HG03135 (cell line): ENCODE data around the gene ALDH1B1.
"Not testable (repeated sequence)": the region's sequence is repeated elsewhere in the genome, so short reads cannot be mapped to it uniquely, and the experiment has no call there.

Experiments used
- ATAC-seq: cut with Tn5 transposase; IDR thresholded peaks from one replicate; pipeline ENCODE4 v1.9.1; 2021; ENCODE audit warnings: mild to moderate bottlenecking, moderate library complexity; ENCODE audit not compliant: unreplicated experiment

ALDH1B1 gene

DNA sequence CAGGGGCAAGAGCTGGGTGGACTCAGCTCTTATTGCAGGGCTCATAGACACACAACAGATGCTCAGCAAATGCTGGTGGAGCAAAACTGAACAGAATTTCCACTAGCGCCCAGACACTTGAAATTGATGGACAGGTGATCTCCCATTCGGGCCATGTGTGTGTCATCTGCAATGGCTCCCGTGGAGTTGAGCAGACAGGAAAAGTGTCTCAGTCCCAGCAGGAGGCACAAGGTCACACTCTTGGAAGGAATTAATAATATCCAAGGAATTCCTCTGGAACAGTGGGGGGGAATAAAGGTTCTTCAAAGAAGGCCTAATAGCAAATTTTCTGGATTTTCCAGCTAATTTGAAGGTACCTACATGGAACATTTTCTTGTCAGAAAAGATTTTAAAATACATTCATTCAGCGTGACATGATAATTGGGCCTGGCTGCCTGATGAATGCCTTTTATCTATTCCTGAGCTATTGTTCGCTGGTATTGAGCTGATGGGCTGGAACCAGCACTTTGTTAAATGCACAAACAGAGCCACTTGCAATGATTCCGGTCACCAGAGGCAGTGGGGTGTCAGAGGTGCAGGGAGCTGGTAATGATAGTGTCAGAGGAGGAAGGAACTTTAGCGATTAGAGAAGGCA lies 31.5 kb upstream of the ALDH1B1 start:
- ATAC-seq, result no peak

DNA sequence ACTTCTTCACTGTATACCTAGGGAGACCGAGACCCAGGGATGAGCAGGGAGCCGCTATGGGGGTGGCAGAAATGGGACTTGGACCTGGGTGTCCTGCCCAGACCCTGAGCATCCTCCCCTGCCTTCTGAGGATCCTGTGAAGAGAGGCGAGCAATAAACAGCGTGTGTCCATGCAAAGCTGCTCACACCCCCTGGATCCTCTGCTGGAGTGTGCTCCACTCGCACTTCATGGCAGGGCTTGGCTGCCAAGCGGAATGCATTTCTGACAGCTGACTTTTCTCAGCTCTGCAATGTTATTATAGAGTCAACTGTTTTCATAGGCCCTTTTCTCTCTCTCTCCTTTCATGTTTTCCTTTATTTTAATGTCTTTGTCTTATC lies 31.0 kb upstream of the ALDH1B1 start:
- ATAC-seq, result no peak

GRCh38 chr9:38362852-38363588 lies 29.5 kb upstream of the ALDH1B1 start:
- ATAC-seq, result no peak

GRCh38 chr9:38363589-38363925 lies 28.9 kb upstream of the ALDH1B1 start:
- ATAC-seq, result no peak

GRCh38 chr9:38367898-38368297 lies 24.6 kb upstream of the ALDH1B1 start:
- no peak for ATAC-seq

DNA sequence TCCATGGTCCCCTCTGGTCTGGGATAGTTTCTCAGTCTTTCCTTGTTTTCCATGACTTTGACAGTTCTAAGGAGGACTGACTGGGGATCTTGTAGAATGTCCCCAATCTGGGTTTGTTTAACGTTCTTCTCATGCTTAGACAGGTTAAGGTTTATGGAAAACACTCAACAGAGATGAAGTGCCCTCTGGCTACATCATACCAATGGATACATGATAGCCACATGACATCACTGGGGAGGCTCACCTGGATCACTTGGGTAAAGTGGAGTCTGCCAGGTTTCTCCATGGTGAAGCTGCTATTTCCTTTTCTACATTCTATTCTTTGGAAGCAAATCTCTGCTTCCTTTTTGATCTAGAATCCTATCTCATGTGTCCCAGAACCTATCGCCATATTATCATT lies 23.8 kb upstream of the ALDH1B1 start:
- no peak for ATAC-seq

DNA sequence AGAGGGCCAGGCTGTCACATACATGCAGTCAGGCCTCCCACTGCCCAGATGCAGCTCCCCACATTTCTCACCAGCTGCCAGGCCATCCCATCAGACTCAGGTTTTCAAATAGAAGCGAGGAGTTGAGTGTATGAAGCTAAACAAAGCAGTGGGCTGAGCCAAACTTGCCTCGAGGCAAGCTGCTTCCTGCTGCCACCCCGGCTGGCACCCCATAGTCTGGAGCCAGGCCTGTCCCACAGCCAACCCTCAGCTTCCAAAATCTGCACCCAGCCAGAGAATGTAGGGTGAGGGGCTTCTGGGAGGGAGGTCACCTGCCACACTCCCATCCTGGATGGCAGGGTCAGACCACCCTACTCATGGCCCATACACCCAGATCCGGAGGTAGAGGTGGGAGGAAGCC lies 22.3 kb upstream of the ALDH1B1 start:
- no peak for ATAC-seq

- no peak for ATAC-seq
Measured at GRCh38 chr9:38371495-38371894, 21.0 kb upstream of the ALDH1B1 start.

- no peak for ATAC-seq
Measured at GRCh38 chr9:38372762-38373619, 19.5 kb upstream of the ALDH1B1 start.

DNA sequence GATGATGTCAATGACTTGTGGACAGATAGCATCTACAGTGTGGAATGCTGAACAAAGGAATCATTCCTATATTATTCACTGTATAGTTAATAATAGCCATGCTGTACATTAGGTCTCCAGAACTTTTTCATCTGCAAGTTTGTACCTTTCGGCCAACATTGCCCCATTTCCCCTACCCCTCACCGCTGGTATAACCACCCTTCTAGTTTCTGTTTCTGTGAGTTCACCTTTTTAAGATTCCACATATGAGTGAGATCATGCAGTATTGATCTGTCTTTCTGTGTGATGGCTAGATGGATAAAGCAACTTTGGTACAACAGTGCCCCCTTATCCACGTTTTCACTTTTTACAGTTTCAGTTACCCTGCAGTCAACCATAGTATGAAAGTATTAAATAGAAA lies 18.8 kb upstream of the ALDH1B1 start:
- ATAC-seq, result no peak

GRCh38 chr9:38374847-38375571 lies 17.5 kb upstream of the ALDH1B1 start:
- no peak for ATAC-seq

- no peak for ATAC-seq
Measured at GRCh38 chr9:38375572-38375963, 16.9 kb upstream of the ALDH1B1 start.

- no peak for ATAC-seq
Measured at GRCh38 chr9:38376021-38376670, 16.4 kb upstream of the ALDH1B1 start.

- not testable (repeated sequence) for ATAC-seq
Measured at GRCh38 chr9:38377336-38378083, 15.0 kb upstream of the ALDH1B1 start.

GRCh38 chr9:38380230-38380871 lies 12.2 kb upstream of the ALDH1B1 start:
- ATAC-seq, result no peak

DNA sequence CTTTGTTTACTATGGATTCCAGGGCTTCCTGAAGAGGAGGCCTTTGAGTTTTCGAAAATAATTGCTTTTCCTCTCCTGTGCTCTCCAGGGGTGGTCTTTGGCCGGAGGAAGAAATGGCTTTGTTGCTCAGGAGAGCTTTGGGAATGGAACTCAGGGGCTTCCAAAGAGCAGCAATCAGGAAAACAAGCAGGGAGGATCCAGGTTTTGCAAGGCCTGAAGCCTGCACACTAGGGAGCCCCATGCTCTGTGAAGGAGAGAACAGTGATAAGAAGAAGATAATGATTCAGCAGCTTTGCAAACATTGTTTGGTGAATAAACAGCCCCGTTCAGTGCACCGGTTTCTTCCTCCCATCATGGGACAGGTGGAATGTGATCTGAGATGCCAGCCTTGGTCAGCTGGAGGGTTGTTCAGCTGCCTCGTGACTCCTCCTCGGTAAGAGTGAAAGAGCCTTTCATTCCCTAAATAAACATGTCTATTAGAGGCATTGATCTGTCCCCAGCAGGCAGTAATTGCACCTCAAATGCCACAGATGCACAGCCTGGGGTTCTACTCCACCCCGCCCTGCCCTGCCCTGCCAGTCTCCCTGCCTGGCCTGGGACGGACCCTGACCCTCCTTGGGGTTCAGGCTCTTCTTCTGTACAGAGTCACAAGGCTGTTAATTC lies 11.5 kb upstream of the ALDH1B1 start:
- no peak for ATAC-seq

- ATAC-seq, result no peak
Measured at GRCh38 chr9:38382141-38382540, 10.4 kb upstream of the ALDH1B1 start.

GRCh38 chr9:38384990-38385848 lies 7.3 kb upstream of the ALDH1B1 start:
- no peak for ATAC-seq
